Measurements from ENCODE around the gene RNU6-1.
A peak's percentile ranks its signal among the peaks of the same experiment; 100 is the strongest.

RNU6-1 gene

GRCh38 chr15:67820992-67821783 lies 18.7 kb downstream of the RNU6-1 start:
- DNase-seq (ENCODE audit: low spot score) = no peak

GRCh38 chr15:67820122-67820991 lies 19.5 kb downstream of the RNU6-1 start:
- DNase-seq (ENCODE audit: low spot score) = no peak

GRCh38 chr15:67819636-67820035 lies 20.2 kb downstream of the RNU6-1 start:
- DNase-seq (ENCODE audit: low spot score) = no peak

- DNase-seq (ENCODE audit: low spot score) = no peak
Measured at GRCh38 chr15:67818464-67818863, 21.4 kb downstream of the RNU6-1 start.

GRCh38 chr15:67816668-67817067 lies 23.2 kb downstream of the RNU6-1 start:
- DNase-seq (ENCODE audit: low spot score) = no peak

- no peak for DNase-seq (ENCODE audit: low spot score)
Measured at GRCh38 chr15:67815036-67815592, 24.7 kb downstream of the RNU6-1 start.

- DNase-seq (ENCODE audit: low spot score) = no peak
Measured at GRCh38 chr15:67813104-67813634, 26.7 kb downstream of the RNU6-1 start.

- no peak for DNase-seq (ENCODE audit: low spot score)
Measured at GRCh38 chr15:67812241-67812644, 27.6 kb downstream of the RNU6-1 start.

GRCh38 chr15:67809866-67810265 lies 30.0 kb downstream of the RNU6-1 start:
- no peak for DNase-seq (ENCODE audit: low spot score)

- no peak for DNase-seq (ENCODE audit: low spot score)
Measured at GRCh38 chr15:67809441-67809840, 30.4 kb downstream of the RNU6-1 start.

- no peak for DNase-seq (ENCODE audit: low spot score)
Measured at GRCh38 chr15:67808821-67809220, 31.0 kb downstream of the RNU6-1 start.

- DNase-seq (ENCODE audit: low spot score) = no peak
Measured at GRCh38 chr15:67807836-67808235, 32.0 kb downstream of the RNU6-1 start.

- no peak for DNase-seq (ENCODE audit: low spot score)
Measured at GRCh38 chr15:67807141-67807540, 32.7 kb downstream of the RNU6-1 start.

GRCh38 chr15:67806536-67806935 lies 33.3 kb downstream of the RNU6-1 start:
- DNase-seq (ENCODE audit: low spot score) = no peak

GRCh38 chr15:67805666-67806516 lies 34.0 kb downstream of the RNU6-1 start:
- no peak for DNase-seq (ENCODE audit: low spot score)

- no peak for DNase-seq (ENCODE audit: low spot score)
Measured at GRCh38 chr15:67805008-67805665, 34.7 kb downstream of the RNU6-1 start.

- peak; percentile 19 for DNase-seq (ENCODE audit: low spot score)
Measured at GRCh38 chr15:67803996-67804843, 35.6 kb downstream of the RNU6-1 start.

- DNase-seq (ENCODE audit: low spot score) = no peak
Measured at GRCh38 chr15:67803299-67803698, 36.5 kb downstream of the RNU6-1 start.

GRCh38 chr15:67801926-67802914 lies 37.6 kb downstream of the RNU6-1 start:
- DNase-seq (ENCODE audit: low spot score) = no peak

All from Ammon's horn (tissue), 1 donor.